Liver (tissue), 3 donors: ENCODE measurements around the gene KRTDAP.

Source experiments
- REST ChIP-seq: IDR thresholded peaks from 2 replicates; pipeline ENCODE4 v1.6.1; 2016; ENCODE audit warnings: antibody characterized with exemption, mild to moderate bottlenecking
- TAF1 ChIP-seq: conservative IDR thresholded peaks from 2 replicates; pipeline ENCODE4 v1.6.1; 2016; ENCODE audit warnings: antibody characterized with exemption, mild to moderate bottlenecking
- TF ChIP-seq, protein P1 (sequence below): fragments of 150-350 bp; IDR thresholded peaks from 2 replicates; pipeline ENCODE4 v1.5.1; 2017; ENCODE audit warnings: improper control_type of control experiment, low read depth, low read length; ENCODE audit not compliant: missing input control
- donor health status: healthy.
- donor health status: healthy.

GRCh38 chr19:35438527-35438926 is 51.7 kb downstream of the KRTDAP start:
- TF ChIP-seq, protein P1, sequence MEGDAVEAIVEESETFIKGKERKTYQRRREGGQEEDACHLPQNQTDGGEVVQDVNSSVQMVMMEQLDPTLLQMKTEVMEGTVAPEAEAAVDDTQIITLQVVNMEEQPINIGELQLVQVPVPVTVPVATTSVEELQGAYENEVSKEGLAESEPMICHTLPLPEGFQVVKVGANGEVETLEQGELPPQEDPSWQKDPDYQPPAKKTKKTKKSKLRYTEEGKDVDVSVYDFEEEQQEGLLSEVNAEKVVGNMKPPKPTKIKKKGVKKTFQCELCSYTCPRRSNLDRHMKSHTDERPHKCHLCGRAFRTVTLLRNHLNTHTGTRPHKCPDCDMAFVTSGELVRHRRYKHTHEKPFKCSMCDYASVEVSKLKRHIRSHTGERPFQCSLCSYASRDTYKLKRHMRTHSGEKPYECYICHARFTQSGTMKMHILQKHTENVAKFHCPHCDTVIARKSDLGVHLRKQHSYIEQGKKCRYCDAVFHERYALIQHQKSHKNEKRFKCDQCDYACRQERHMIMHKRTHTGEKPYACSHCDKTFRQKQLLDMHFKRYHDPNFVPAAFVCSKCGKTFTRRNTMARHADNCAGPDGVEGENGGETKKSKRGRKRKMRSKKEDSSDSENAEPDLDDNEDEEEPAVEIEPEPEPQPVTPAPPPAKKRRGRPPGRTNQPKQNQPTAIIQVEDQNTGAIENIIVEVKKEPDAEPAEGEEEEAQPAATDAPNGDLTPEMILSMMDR = no peak
- TF ChIP-seq REST = no peak
- no peak for TF ChIP-seq TAF1
